ENCODE results near the gene CHML.

Gene CHML

GRCh38 chr1:241647658-241648057 is 7.5 kb upstream of the CHML start:
- no peak for DNase-seq

DNA sequence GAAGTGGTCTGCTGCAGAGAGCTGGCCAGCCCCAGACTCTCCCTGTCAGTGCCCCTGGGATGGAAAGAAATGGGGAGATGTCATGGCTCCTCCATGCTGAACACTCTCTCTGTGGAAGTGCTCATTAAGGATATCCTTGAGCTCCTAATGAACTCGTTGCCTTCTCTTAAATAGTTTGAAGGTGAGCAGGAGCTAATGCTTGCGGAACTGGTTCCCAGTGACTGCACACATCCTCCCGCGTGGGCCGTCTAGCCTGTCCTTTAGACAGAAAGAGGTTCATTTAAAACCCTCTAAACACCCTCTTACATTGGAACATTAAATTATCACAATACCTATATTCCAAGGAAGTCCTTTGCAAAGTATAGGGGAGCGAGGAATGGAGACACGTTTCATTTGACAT is 6.0 kb upstream of the CHML start:
- DNase-seq: no peak

DNA sequence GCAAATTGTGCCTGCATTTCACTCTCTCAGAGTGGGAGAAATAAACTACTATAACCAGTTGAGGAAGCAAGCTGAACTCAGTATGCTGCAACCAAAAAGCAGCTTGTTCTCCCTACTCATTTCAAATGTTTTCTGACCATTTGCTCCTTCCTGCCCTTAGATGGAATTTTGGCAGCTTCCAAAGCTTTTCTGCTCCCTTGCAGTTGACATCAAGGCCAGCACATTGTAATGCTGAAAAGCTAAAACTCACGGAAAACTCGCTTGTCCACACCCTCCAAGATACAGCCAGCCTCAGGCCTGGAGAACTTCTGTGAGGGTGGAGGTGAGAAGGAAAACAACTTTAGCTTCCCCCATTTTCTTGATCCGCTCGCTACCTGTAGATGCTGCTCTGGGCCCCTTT is 5.0 kb upstream of the CHML start:
- no peak for DNase-seq

- DNase-seq: no peak
Observed at GRCh38 chr1:241644259-241644658, 4.1 kb upstream of the CHML start.

- no peak for DNase-seq
Observed at GRCh38 chr1:241642593-241642944, 2.4 kb upstream of the CHML start.

- no peak for DNase-seq
Observed at GRCh38 chr1:241641773-241642592, 1.8 kb upstream of the CHML start.

DNA sequence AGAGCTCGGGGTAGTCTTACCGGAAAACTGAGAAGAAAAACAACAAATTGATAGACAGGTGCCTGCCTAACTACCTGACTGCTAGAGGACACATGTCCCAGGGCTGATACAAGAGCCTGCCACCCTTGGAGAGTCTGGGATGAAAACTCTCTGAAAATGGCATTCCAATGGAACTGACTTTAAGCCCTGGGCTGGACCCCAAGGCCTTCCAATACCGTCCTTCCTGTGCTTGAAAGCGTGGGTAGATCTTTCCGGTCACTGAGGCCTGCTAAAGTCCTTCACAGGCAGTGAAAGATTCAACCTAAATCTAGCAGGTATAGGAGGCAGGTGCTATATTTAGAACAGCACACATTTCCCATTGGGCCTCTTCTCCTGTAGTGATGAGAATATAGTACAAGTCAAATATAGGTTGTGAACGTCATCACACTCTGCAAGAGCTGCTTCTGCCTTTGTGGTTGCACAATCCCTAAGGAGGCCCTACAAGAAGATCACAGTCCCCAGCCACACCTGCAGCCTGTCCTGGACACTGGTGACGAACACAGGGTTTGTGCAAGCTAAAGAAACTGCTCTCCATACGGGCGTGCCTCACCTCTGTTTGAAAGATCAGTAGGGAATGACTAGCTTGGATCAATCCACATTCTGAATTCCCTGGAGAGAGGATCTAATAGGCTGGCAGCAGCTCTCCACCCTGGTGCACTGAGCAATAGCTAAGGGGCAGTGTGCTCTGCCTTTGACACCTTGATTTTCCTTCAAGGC is 876 bp upstream of the CHML start:
- peak in 4 of 58 donors; percentile 13 to 47 (median 16) for DNase-seq

DNA sequence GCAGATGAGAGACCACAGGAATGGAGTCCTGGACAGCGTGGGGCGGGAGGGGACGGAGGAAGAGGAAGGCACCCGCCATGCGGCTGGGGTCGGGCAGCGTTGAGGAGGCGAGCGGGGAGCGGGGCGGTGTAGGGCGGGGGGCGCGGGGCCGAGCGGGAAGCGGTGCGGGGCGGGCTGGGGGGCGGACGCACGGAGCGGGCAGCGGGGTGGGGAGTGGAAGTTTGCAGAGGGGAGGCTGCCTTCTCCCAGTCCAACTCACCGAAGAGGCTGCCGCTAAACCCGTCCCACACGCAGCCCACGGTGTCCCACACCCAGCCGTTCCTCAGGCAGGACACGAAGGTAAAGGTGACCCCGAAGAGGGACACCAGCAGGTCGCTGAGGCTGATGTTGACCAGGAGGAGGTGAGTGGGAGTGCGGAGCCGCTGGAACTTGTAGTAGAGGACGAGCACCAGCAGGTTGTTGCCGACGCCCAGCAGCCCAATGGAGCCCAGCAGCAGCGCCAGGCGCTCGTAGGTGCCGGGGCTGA is 483 bp downstream of the CHML start:
- DNase-seq: peak in 13 of 58 donors; percentile 11 to 61 (median 49)

DNA sequence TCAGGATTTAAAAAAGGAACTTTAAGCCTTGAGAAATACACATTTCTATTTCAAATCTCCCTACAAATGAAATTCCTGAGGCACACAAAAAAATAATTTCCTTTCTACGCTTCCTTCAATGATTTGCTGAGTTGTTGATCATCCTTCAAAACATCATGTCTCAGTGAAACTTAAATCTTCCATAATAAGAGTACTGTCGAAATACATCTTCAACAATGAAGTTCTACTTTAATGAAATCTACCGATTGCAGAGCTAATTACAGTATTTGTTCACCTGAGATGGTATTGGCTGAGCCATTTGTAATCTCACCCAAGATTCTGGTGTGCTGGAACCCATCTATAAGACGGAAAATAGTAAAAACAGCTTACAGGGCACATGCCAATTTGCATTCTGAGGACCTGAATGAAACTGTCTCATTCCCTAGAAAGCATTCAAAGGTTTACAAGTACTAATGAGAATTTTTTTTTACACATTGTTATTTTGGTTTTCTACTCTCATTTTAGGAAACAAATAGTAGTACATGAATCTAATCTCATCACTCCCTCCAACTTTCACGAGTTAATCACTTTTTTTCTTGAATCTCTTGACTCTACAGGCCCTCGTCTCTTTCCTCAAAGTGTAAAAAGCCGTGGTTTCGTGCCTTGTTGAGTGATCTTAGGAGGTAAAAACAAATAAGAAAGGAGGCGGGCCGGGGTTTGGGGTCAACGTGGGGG is 1.1 kb downstream of the CHML start:
- DNase-seq: no peak

GRCh38 chr1:241638099-241638682 is 2.0 kb downstream of the CHML start:
- no peak for DNase-seq

- DNase-seq: no peak
Observed at GRCh38 chr1:241637604-241638003, 2.6 kb downstream of the CHML start.

GRCh38 chr1:241637046-241637590 is 3.1 kb downstream of the CHML start:
- no peak for DNase-seq

DNA sequence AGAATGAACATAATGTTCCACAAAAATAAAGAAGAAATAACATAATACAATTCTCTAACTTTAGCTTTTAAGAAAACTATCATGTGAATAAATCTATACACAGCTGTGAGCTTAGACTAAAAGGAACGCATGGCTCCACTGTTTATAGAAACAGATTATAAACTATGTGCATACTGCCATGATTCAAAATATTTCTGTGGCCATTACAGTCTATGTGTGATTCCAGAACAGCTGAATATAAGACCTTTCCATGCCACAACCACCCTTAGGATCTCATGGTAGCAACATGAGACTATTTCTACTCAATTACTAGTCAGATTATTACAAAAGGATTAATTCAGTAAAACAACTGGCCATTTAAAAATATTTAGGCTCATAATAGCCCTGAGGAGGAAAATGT is 3.9 kb downstream of the CHML start:
- no peak for DNase-seq

DNA sequence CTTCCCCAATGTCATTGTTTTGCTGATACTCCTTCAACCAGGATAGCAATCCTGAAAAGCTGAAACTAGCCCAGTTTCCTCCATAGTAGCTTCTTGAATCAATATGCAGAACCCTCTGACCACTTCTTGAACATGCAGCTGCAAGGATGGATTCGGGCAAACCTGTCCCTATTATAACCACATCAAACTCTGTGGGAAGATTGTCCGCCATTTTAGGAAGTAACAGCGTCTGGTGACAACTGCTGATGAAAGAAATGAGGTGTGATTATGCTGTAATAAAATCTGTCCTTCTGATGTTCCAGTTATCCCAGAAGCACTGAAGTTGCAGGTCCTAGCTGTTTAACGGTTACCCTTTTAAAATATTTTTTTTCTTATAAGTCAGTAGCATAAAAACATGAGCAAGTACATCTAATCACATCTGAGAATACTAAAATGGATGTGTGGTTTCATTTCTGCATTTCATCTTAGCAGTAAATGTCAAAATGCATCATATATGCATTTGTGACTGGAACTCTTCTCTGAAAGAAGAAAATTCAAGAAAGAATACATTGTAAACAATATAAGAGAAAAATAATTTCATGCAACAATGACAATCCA is 4.5 kb downstream of the CHML start:
- no peak for DNase-seq

DNA sequence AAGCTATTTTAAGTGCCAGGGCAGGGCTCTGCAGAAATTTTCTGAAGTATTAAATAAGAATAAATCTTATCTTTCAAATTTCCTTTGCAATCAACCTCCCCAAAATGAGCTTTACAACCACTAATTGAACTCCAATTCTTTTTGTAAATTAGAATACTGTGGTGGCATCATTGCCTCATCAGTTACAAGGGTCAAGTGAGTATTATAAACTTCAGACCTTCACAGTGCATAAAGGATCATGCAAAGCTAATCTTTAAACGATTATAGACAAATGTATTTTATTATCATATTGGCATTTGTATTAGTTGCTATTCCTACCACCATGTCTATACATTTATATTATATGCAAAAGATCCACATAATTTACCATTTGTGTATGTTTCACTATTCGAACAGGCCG is 7.2 kb downstream of the CHML start:
- DNase-seq: no peak

DNA sequence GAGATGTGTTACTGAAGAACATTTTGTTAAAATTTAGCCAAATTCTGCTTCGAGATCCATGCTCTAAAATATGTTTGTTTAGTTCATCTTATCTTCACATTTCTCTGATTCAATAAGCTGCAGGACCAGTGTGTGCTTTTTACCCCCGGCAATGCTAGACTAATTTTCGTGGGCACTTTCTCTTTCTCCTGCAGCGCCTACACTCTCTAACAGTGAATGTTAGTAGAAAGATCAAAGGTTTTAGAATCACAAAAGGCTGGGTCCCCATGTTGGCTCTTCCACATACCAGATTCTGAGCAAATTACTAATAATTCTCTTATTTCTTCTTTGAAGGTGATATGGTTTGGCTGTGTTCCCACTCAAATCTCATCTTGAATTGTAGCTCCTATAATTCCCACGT is 8.5 kb downstream of the CHML start:
- no peak for DNase-seq

GRCh38 chr1:241630899-241631298 is 9.3 kb downstream of the CHML start:
- DNase-seq: no peak

DNA sequence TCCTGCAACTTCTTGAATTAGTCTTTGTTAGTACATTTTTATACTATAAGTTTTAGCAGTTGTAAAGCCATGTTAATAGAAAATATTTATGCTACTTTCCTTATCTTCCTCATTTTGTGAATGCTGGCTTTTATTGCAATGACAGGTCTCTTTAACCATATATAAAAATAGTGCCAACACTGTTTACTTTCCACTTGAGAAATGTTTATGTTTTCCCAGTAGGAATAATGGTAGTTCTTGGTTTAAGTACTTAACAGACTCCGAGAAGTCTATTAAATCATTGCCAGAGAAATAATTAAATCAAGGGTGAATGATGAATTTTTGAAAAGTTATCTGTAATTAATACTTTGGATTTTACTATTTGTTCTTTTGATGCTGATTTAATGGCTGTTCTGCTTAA is 9.7 kb downstream of the CHML start:
- DNase-seq: no peak

DNA sequence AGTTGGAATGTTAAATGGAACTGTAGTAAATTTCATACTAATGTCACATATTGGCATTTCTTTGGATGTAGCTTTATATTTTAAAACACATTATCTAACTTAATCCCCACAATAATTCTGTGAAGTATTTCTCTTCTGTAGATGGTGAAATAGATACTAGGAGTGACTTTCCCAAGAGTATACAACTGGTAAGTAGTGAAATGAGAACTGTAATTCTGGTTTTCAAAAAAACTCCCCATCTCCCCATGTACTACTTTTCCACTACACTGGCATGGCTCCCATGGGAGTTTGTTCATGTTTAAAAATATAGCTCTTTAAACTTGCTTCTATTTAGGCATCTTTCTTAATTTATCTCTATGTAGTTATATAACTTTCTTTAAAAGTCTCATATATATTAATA is 10.2 kb downstream of the CHML start:
- no peak for DNase-seq

- no peak for DNase-seq
Observed at GRCh38 chr1:241627453-241628259, 12.5 kb downstream of the CHML start.

Data from anterior cingulate cortex (tissue), 58 donors.